ENCODE results near the gene PEPD. TPM values are rescaled to one million over a fixed set of nuclear protein-coding genes. Genes with fewer than 3 reads are reported as not detected.

The PEPD gene
- polyA plus RNA-seq, 3 donors, result 61.5 to 218 (median 171) TPM

GRCh38 chr19:33437393-33437820 lies 84.2 kb downstream of the PEPD start:
- Histone ChIP-seq H3K27ac (ENCODE audit: low read depth in 1 of 2, low read length in 2 of 2) (no peak overlapping the region), H3K9ac (ENCODE audit: insufficient read depth, low read length, poor library complexity, severe bottlenecking) (no peak overlapping the region), H3K4me1 (ENCODE audit: control insufficient read depth in 1 of 2, insufficient read depth in 2 of 2, low read length in 2 of 2) (no peaks in the 10 kb centered on the region), H3K4me3 (replicated peaks in 1 of 3; ENCODE audit: low read depth in 2 of 3, low read length in 3 of 3) (no peak overlapping the region), H4K20me1 (ENCODE audit: insufficient read depth, low read length) (no peaks in the 10 kb centered on the region), H3K9me3 (replicated peaks in 1 of 2; ENCODE audit: control insufficient read depth in 1 of 2, insufficient read depth in 1 of 2, low read length in 2 of 2) (no peaks in the 10 kb centered on the region), H2AFZ (ENCODE audit: insufficient read depth, low read depth, low read length, poor library complexity, severe bottlenecking) (no peak overlapping the region), H3K4me2 (replicated peaks; ENCODE audit: extremely low read depth, low read length, poor library complexity, severe bottlenecking) (no peak overlapping the region), H3K79me2 (ENCODE audit: insufficient read depth, low read length) (no peaks in the 10 kb centered on the region), H3K36me3 (replicated peaks in 1 of 2; ENCODE audit: control insufficient read depth in 1 of 2, insufficient read depth in 2 of 2, low read length in 2 of 2) (no peaks in the 10 kb centered on the region), H3K27me3 (ENCODE audit: control insufficient read depth in 2 of 2, insufficient read depth in 2 of 2, low read length in 2 of 2) (no peaks in the 10 kb centered on the region)
- intact Hi-C loops (cut with micrococcal nuclease), result no loop called here
- WGBS (ENCODE audit: insufficient coverage), result no CpG with 5 or more reads among the region's 11 CpGs
- Mint-ChIP-seq H3K4me3 (no peak overlapping the region), H3K27me3 (ENCODE audit: low read depth in 3 of 3) (peaks cover 0 to 3% (median 0%) of the 10 kb centered on the region in 3 donors), H3K9me3 (peaks cover 0 to 3% (median 0%) of the 10 kb centered on the region in 7 donors), H3K36me3 (peaks cover 0 to 2% of the 10 kb centered on the region in 2 donors), H3K27ac (peak overlapping the region in 1 of 7 donors; percentile 44), H3K4me1 (no peaks in the 10 kb centered on the region)
- TF ChIP-seq CTCF (IDR thresholded peaks at IDR 0.05), result no peak
- no peak for DNase-seq

- H3K79me2 ChIP-seq (ENCODE audit: insufficient read depth, low read length), result no peaks in the 10 kb centered on the region
- intact Hi-C loops (cut with micrococcal nuclease), result no loop called here
- WGBS (ENCODE audit: insufficient coverage), result 96% methylated on average over 17 of the region's 22 CpGs
- Mint-ChIP-seq H3K9me3 (peaks cover 0 to 3% (median 0%) of the 10 kb centered on the region in 7 donors), H3K27ac (peak overlapping the region in 1 of 7 donors; percentile 44), H3K4me1 (no peaks in the 10 kb centered on the region), H3K36me3 (peaks cover 0 to under 1% of the 10 kb centered on the region in 2 donors), H3K4me3 (no peak overlapping the region), H3K27me3 (ENCODE audit: low read depth in 3 of 3) (peaks cover 0 to 3% (median 0%) of the 10 kb centered on the region in 3 donors)
- H3K27ac ChIP-seq (ENCODE audit: low read depth in 1 of 2, low read length in 2 of 2), result no peak overlapping the region
- H3K4me3 ChIP-seq (replicated peaks in 1 of 3; ENCODE audit: low read depth in 2 of 3, low read length in 3 of 3), result no peak overlapping the region
- no peaks in the 10 kb centered on the region for H3K9me3 ChIP-seq (replicated peaks in 1 of 2; ENCODE audit: control insufficient read depth in 1 of 2, insufficient read depth in 1 of 2, low read length in 2 of 2)
- no peak overlapping the region for H3K9ac ChIP-seq (ENCODE audit: insufficient read depth, low read length, poor library complexity, severe bottlenecking)
- H3K36me3 ChIP-seq (replicated peaks in 1 of 2; ENCODE audit: control insufficient read depth in 1 of 2, insufficient read depth in 2 of 2, low read length in 2 of 2), result no peaks in the 10 kb centered on the region
- no peaks in the 10 kb centered on the region for H4K20me1 ChIP-seq (ENCODE audit: insufficient read depth, low read length)
- no peaks in the 10 kb centered on the region for H3K27me3 ChIP-seq (ENCODE audit: control insufficient read depth in 2 of 2, insufficient read depth in 2 of 2, low read length in 2 of 2)
- no peak for TF ChIP-seq CTCF (IDR thresholded peaks at IDR 0.05)
- no peak for DNase-seq
- no peak overlapping the region for H3K4me2 ChIP-seq (replicated peaks; ENCODE audit: extremely low read depth, low read length, poor library complexity, severe bottlenecking)
- H3K4me1 ChIP-seq (ENCODE audit: control insufficient read depth in 1 of 2, insufficient read depth in 2 of 2, low read length in 2 of 2), result no peaks in the 10 kb centered on the region
- no peak overlapping the region for H2AFZ ChIP-seq (ENCODE audit: insufficient read depth, low read depth, low read length, poor library complexity, severe bottlenecking)
Observed at GRCh38 chr19:33436360-33437345, 84.9 kb downstream of the PEPD start.
